Dermis microvascular lymphatic vessel endothelial cell (primary cell): ENCODE data around the gene DGKD. TPM values are rescaled to one million over a fixed set of nuclear protein-coding genes. Genes with fewer than 3 reads are reported as not detected.
A peak's percentile ranks its signal among the peaks of the same experiment; 100 is the strongest.

ENCODE experiments used
- DNase-seq, 2 donors: peaks; one replicate each; pipeline versions ENCODE4 v3.0.0 to v3.0.0-alpha.2; 2010; ENCODE audit warnings: low read depth in 2 of 2
- total RNA-seq: library from RNA; depleted of rRNA; stranded (reverse); fragments of >200 nt; gene quantifications from 2 replicates; pipeline ENCODE4 v1.2.1, GENCODE V29; 2014

Gene DGKD
- total RNA-seq, 1 donor from 2014 or later: 10.7 TPM

DNA sequence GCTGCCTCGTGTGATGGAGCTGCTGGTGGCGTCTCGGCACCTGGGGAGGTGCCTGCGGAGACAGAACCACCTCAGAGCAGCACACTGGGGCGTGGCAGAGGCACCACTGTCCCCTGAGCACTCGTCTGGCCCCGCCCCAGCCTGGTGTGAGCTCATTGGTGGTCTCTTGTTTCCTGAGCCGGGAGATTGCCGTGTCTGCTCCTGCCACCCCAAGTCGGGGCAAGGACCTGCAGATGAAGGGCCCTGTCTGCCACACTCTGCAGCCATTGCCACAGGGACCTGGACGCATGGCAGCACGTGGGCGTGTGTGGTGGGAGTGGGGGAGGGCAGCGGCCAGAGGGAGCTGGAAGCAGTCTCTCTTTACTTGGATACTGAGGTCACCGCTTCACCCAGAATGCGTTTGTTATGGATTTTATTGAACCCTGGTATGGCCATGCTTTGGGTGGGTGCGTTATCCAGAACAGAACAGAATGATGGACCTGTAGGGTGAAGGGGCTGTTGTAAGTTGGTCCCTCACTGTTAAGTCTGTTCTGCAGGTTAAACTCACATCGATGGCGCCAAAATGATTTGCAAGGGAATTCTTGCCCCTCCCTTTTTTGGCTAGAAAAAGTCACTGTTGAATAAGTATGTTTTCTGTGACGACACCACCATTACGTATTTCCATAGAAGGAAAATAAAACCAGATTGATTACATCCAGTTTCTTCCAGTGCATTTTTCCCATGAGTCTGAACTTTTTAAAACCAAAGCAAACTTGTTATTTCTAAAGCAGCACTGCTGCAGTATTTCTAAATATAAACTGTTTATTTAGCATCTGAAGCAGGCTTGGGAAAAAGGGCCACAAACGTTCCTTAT lies 120.2 kb downstream of the DGKD start:
- no peak for DNase-seq

DNA sequence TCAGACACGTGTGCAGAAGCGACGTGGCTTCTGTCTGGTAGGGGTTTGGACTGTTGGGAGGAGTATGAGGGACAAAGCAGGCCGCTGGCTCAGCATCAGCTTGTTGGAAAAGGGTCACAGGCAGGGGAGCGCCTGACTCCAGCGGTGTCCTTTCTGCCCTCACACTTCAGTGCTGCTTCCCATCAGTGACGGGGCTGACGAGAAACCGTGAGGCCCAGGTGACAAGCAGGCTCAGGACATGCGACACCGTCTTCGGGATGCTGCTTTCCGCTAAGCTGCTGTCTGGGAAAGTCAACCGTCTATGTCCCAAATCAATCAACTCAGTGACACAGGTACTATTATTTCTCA lies 121.7 kb downstream of the DGKD start:
- DNase-seq: no peak

DNA sequence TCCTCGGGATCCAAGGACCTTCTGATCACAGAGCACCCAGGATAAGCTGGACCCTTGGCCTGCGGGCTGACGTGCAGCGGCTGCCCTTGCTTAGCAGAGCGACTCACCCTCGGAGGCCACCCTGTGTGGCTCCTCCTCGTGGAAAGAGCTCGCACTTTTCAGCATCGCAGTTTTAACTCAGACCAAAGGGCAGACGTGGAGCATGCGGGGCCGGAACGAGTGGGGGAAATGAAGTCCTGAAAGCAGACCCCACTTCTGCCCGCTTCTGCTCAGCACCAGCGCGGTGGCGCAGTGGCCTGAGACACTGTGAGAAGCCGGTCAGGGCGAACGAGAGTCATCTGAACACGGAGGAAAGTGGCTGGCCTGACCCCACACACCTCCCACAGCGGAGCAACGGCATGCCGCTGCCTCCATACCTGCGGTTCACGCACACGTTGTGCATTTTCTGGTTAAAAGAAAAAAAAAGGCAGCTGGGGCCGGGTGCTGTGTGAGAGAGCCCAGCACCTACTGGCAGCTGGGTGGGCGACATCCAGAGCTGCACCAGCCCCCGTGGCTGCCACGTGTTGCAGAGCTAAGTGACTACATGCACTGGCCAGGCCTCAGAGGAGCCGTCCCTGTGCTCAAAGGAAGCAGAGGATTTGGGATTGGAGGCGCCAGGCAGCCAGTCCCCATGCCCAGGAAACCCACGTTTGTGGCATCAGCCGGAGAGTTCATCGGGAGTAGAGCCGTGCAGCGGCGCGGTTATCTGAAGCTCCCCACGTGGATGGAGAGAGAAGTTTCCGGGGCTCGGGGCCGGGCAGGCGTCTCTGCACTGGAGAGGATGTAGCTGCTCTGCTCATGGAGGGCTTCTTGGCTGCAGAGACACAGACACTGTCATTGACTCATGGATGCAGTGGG lies 122.6 kb downstream of the DGKD start:
- no peak for DNase-seq

DNA sequence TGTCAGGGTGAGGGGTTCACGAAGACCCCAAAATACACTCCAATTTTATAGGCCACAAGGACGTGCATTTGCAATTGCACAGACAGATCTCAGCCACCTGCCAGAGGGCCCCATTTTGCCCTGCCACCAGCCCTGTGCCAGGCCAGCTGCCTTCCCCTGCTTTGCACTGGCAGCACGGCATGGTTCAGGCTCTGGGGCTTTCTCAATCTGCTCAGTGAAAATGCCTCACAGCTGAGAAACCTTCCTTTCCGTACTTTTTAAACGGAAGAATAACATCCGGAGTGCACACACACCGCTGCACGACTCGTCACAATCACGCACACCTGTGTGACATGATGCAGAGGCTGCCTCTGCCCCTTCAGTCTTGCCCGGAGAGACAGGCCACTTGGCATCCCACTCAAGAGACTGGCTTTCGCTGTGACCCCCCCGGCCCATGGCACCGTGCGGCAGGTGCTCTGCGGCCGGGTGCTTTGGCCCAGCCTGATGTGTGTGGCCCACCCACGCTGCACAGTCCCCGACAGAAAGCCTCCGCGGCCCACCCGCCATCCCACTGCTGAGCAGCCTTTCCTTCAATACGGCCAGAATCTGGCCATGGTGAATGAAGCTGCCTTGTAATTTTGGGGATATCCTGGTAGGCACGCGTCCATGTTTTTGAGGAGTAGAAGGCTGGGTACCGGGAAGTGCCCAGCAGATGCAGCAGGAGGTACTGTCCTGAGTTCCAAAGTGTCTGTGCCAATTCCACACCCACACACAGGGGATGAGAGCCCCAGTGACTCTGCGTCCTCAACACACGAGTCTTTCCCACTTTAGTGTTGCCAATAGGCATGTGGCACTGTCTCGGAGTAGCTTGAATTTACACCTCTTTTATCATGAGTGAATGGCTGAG lies 123.5 kb downstream of the DGKD start:
- DNase-seq: no peak

DNA sequence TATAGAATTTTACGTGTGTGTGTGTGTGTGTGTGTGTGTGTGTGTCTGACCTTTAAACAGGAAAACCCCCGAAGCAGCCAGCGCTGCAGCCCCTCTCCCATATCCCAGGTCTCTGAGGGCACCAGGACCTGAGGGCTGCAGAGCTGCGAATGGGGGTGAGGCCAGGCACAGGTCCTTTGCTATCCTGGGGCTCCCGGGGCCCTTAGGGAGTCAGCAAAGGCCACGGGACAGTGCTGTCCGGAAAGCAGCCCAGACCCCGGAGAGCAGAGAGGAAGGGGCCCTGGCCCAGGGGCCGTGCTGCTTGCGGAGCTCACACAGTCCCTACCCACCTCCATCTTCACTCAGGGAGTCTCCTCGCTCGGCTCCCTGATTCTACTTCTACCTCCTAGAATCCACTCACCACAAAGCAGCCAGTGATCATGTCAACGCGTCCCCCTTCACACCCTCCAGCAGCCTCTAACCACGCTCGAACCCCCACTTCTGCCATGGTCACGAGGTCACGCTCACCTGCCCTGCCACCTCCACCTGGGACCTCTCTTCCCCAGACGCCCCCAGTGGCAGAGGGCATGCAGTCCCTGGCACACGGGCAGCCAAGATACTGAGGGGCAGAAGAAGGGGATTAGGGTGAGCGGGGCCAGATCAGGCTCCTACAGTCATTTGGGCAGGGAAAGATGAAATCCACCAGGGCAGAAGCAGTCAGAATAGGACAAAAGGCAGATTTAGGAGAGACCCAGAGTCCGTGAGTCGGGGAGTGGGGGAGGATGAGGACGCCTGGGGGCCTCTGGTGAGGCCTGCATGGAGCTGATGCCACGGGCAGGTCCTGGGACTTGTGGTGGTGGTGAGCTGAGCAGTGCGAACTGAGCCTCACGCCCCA lies 125.6 kb downstream of the DGKD start:
- no peak for DNase-seq

DNA sequence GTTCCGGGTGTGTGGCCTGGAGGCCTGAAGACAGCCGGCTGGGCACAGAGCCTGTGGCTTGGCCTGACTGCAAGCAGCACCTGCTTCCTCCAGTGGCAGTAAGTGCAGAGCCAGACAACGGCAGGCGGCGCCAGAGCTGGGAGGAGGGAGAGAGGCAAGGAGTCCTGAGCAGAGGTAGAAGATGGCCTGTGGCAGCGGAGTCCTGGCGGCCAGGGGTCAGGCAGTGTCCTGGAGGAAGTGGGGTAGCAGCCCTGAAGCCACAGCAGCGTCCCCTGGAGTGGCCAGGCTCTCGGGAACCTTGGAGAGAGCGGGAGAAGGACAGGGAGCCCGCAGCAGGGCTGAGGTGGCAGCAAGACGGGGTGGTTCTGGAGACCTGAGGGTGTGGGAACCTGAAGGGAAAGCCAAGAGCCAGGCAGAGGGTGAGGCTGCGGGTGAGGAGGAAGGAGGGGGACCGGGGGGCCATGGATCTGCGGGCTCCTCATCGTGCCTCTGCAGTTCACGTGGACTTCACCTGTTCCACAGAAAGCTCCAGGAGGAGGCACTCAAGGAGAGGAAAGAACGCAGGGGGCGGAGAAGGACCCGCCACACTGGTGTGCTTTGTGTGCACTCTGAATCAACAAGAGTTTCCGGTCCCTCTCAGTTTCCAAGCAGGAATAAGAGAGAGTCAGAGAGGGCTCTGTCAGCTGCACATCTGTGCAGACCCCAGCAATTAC lies 126.4 kb downstream of the DGKD start:
- peak in 1 of 2 donors; percentile 61 for DNase-seq

DNA sequence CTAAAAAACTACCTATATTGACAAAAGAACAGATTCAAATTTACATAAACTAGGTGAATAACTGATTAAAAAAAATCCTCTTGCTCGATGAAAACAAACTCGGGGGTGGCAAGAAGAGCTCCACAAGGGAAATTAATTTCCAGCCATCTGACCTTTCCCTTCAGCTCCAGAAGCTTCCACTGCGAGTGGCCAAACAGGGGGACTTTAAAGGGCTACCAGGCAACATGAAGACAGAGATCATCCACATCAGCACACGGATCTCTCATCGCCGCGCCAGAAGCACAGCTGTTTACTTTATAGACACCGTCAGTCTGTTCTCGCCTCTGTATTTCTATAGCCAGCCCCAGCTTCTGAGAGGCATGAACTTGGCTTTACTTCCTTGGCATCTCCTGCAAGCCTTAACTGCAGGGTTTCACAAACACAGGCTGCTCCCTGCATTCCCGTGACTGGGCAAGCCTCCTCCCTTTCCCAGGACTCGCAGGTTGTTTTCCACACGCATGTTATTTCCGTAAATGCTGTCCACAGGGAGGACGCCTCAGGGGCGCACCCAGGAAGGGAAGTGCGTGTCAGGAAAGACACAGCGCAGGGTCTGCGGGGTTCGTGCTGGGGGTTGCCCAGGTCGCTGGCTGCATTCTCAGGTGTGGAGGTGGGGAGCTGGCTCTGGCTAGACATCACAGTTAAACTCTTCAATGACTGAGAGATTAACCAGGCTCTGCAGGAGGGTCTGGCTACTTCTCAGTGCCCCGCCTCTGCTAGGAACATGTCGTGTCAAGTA lies 127.3 kb downstream of the DGKD start:
- peak in 1 of 2 donors; percentile 46 for DNase-seq

DNA sequence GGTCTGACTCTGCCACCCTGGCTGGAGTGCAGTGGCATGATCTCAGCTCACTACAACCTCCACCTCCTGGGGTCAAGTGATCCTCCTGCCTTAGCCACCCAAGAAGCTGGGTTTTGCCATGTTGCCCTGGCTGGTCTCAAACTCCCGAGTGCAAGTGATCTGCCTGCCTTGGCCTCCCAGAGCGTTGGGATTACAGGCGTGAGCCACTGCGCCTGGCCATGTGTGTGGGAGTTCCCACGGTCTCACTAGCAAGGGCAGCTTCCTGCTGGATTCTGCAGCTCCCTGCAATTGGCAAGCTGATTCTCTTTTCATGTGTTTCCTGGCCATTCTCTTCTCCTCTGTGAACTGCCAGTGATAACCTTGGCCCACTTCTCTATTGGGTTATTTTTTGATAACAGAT lies 128.3 kb downstream of the DGKD start:
- peak; percentile 54 to 80 for DNase-seq

DNA sequence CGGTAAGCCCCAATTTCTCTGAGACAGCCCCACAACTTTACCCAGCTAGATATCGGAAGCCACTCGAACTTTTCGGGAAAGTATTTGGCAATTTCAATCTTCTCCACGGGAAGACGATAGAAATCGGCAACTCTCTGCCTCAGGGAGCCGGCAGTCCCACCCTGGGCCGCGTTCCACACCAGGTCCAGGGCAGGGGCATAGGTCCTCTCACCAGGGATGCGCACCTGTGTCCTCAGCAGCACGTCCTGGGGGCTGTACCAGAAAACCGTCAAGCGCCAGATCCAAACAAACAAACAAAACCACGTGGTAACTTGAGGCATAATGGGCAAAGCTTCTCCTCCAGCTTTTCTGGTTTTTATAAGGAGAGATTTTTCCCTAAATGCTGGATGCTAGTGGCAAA lies 131.4 kb downstream of the DGKD start:
- DNase-seq: no peak

DNA sequence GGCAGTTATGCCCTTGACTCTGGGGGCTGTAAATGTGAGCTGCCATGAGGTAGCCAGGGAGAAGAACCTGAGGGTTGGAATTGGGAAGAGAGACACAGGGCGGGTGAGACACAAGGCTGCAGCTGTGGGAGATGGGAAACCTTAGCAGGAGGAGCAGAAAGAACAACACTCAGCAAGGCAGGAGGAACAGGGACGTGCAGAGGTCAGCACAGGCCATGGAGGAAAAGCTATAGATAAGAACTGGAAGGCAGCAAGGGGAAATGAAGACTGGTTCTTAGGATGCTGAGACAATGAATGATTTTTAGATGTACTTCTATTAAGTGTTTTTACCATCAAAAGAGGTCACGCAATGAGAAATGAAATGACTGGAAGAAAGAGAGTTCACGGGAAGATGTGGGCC lies 132.1 kb downstream of the DGKD start:
- peak in 1 of 2 donors; percentile 19 for DNase-seq

DNA sequence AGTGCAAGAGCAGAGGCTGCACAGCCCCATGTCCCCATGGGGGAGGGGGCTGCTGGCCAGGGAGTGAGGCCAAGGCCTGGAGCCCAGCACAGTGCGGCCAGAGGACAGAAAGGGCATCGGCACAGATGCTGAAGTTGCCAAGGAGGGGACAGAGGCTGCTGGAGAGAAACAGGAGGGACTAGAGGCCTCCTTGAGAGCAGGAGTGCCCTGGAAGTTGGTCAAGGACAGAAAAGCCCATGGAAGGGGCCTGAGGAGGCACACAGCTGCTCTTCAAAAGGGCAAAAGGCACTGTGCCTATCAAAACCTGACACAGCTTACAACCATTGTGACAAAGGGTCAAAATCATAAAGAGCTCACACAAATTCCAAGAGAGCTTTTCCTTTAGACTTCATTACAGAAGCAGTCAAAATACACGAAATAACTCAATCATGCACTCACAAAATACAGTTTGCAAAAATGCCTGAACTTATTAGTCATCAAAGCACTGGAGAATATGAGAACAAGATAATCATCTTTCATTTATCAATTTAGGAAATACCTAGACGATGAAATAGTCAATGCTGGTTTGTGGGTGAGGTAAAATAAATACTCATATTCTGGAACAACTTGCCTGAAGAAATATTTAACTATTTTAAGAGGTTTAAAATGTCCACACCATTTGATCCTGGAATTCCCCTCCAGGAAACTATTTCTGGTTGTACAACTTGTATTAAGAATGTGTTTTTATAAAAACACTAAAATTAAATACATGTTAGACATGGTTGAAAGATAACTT lies 132.7 kb downstream of the DGKD start:
- peak in 1 of 2 donors; percentile 77 for DNase-seq

DNA sequence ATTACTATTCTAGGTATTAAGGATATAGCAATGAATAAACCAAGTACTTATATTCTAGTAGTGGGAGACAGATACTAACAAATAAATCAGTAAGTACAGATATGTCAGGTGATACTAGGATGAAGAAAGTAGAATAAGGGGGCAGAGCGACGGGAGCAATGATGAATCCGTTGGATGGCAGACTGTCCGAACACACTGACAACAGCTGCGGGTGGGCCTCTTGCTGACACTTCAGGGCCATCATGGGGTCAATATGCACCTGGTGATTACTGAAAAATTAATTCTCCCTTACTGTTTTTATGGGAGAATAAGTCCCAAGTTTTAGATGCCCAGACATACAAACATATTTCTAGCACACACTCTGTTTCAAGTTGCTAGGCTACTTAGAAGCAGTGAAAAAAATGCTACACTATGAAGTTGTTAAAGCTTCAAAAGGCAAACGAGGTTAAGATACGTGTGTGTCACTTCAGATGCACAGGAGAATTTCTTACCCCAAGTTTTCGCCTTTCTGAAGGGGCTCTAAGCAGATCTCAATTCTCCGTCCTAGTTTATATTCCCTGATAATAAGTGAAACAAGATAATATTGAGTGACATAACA lies 133.6 kb downstream of the DGKD start:
- no peak for DNase-seq

DNA sequence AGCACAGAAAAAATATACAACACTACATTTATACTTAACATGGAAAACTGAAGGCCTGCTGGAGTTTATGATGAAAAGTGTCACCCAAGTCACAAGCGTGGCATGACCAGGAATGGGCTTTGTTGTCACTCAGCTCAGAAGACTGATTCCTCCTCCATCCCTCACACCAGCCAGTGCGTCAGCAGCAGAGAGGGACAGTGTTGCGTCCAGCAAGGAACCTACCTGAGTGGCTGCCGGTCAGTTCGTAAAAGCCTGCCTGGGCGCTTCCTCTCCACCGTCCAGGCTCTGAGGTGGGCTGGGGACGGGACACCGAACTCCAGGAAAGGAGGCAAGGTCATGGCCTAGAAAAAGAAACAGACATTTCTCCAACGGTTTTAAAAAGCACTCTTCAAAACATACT lies 134.8 kb downstream of the DGKD start:
- DNase-seq: no peak

DNA sequence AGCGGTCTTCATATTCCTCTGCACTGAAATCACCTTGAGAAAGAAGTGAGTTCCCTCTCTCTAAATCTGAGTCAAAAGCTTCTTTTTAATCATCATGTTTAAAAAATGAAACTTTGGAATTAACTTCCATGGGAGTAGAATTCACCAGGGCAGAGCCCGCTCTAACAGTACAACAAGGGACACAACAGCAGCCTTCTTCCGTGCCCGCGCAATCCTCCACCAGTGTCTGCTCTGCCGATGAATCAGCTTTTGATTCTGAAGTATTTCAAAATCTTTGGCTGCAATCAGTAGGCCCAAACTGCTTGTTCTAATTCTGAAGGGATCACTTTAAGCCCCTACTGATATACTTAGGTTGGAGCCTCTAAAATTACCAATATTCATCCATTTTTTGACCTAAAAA lies 135.4 kb downstream of the DGKD start:
- DNase-seq: no peak

DNA sequence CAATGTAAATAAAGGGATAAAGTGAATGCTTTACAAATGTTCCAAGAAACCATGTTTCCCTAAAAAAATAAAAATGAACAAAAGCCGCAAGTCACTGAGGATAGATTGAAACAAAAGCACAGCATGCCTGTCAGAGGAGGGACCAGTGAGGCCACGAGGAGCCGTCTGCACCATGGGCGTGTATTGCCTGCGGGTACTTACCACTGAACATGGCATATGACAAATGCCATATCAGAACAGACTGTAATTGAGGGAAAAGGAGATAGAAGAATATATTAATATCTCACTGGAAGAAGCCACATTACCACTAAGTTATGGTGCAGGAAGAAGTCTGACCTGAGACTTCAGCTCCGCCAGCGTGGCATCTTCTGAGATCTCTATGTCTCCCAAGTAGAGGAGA lies 136.5 kb downstream of the DGKD start:
- no peak for DNase-seq

DNA sequence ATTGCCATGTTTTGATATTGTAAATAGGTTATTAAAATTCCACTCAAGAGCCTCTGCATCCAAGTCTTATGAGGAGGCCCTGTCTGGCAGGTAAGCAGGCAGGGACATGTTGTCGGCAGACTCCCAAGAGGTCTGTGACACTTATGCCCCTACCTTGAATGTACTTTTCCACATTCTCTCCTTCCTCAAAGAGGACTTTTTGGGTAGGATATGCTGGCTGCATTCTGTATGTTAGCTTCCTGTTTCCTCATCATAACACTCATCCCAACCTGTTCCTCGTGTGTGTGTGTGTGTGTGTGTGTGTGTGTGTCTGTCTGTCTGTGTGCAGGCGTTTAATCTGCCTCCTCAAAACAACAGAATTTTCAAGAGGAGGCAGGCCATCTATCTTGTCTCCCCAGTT lies 137.0 kb downstream of the DGKD start:
- no peak for DNase-seq

DNA sequence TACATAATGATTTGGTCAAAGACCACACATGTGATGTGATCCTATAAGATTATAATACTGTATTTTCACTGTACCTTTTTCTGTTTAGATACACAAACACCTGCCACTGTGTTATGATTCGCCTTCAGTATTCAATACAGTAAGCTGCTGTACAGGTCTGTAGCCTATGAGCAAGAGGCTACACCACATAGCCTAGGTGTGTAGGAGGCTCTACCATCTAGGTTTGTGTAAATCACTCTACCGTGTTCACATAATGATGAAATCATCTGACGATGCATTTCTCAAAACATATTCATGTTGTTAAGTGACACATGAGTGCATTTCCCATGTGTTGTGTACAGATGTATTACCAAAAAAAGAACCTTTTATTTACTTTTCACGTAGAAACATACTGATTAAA lies 137.8 kb downstream of the DGKD start:
- DNase-seq: no peak

DNA sequence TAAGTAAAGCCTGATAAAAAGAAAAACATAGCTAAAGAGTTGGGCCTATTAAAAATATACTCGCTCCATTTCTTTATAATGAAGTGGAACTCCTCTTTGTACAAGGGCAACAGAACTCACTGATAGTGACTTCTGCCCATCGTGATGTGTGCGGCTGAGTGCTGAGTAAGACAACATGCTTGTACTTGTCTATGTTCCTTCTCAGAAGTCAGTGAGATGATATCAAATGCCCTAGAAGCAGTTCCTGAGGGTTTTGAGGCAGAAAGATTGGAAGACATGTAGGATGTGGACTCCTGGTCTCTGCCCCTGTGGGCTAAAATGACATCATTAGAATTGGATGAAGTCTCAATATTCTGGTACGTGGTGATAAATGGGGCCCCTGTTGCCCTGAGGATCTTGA lies 138.5 kb downstream of the DGKD start:
- no peak for DNase-seq
